Suppressor macrophage treated with lipopolysaccharide for 1 hour (primary cell): Measurements from ENCODE around the gene FAAP24.
"Not testable (repeated sequence)": the region's sequence is repeated elsewhere in the genome, so short reads cannot be mapped to it uniquely, and the experiment has no call there.

Source experiments
- DNase-seq, 3 donors: peaks; one replicate each; pipeline ENCODE4 v3.0.0-alpha.2; 2020 to 2022

The FAAP24 gene

DNA sequence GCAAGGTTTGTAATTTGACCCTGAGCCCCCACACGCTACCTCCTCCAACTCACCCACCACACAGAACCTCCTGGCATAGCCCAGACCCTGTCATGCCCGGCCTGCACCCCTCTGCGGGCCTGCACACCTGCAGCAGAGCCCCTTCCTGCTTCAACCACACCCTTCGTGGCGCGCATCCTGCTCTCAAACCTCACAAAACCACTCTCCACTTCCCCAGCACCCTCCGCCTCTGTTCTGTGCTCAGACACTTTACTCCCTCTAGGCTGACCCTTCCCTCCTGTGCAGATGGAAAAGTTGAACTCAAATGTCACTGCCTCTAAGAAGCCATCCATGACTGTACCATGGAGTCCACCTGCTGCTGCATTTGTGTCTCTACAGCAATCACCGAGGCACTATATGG lies 28.5 kb downstream of the FAAP24 start:
- DNase-seq = no peak

DNA sequence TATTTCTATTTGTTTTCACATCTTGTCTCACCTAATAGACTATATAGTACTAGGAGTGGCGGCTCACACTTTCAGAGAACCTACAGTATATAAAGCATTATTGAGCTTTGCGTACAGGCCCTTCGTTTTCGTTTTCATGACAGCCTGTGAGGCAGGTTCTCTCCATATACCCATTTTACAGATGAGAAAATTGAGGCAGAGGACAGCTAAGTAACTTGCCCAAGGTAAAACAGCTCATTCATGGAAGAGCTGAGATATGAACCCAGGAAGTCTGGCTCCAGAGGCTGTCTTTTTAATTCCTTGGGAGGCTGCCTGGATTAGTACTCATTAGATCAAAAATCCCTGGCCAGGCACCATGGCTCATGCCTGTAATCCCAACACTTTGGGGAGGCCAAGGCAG lies 28.9 kb downstream of the FAAP24 start:
- DNase-seq = no peak

DNA sequence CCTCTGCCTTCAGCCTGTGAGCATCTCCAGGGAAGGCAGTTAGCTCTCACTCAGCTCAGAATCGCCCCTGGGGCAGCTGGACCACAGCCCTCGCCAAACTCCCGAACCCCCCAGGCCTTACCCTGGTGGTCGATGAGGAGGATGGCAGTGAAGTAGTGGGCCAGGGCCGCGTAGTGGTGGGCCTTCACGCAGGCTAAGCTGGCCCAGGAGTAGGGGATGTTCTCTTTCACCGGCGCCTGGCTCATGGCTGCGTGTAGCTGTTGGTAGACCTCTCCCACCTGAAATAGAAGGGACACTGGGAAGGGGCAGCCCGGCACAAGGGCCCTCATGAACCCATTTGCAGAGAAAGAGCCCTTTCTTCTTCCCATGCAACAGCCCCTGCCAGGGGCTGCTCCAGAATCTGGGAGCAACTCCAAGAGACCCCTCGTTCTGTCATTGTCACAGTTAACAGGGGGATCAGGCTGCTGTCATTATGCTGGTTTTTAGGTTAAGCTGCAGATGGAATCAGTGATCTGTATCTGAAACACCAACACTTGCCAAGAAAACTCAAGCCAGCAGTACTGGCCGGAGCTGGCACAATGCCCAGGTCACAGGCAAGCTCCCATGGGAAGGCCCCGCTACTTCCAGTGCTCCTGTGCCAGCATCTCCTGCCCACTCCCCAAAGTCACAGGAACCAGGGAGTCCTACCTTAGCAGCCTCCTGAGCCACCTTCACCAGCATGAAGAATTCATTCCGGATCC lies 30.3 kb downstream of the FAAP24 start:
- DNase-seq = not testable (repeated sequence)

DNA sequence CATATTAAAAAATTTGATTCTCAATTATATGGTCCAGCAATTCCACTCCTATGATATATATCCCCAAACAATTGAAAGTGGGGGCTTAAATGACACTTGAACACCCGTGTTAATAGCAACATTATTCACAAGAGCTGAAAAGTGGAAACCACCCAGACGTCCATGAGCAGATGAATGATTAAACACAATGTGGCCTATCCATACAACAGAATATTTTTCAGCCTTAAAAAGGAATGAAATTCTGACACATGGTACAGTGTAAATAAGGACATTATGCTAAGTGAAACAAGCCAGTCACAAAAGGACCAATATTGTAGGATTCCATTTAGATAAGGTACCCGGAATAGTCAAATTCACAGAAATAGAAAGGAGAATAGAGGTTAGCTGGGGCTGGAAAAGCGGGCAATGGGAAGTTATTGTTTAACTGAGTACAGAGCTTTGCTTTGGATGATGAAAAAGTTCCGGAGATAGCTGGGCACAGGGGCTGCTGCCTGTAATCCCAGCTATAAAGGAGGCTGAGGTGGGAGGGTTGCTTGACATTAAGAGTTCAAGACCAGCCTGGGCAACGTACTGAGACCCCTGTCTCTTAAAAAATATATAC lies 31.5 kb downstream of the FAAP24 start:
- DNase-seq = not testable (repeated sequence)

DNA sequence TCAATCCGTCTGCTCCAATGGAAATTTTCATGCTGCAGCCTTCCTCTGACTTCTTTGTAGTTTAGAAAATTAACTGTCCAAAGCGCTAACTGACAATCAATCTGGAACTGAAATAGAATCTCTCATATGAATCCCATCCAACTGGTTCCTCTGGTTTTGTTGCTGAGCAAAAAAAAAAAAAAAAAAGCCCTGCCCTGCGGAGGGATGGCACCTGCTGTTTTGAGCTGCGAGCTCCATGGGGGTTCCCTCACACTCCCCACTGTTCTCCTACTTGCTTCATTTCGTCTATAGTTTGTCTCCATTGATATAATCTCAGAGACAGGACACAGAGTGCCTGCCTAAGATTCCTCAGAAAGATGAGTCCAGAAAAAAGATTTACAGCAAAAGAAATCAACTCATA lies 33.4 kb downstream of the FAAP24 start:
- DNase-seq = no peak

DNA sequence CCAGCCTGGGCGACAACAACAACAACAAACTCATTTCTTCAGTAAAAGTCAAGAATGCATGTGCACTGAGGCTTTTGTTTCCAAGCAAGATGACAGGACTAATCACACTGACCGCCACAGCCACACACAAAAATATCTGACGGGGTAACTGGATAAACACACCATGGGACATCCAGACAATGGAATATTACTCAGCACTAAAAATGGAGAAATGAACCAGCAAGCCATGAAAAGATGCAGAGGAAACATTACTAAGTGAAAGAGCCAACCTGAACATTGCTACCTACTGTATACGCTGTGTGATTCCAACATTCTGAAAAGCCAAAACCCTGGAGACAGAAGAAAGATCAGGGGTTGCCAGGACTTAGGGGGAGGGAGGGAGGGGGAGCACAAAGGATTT lies 36.7 kb downstream of the FAAP24 start:
- no peak for DNase-seq

DNA sequence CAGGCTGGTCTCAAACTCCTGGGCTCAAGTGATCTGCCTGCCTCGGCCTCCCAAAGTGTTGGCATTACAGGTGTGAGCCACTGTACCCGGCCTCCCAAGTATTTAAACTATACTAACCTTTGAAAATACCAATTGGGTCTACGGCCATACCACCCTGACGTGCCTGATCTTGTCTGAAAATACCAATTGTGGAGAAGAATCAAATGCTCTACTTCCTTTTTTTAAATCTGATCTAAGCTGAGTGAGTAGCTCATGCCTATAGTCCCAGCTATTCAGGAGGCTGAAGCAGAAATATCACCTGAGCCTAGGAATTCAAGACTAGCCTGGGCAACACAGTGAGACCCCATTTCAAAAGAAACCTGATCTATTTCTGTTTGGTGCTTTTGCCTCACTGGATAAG lies 38.8 kb downstream of the FAAP24 start:
- DNase-seq = not testable (repeated sequence)

DNA sequence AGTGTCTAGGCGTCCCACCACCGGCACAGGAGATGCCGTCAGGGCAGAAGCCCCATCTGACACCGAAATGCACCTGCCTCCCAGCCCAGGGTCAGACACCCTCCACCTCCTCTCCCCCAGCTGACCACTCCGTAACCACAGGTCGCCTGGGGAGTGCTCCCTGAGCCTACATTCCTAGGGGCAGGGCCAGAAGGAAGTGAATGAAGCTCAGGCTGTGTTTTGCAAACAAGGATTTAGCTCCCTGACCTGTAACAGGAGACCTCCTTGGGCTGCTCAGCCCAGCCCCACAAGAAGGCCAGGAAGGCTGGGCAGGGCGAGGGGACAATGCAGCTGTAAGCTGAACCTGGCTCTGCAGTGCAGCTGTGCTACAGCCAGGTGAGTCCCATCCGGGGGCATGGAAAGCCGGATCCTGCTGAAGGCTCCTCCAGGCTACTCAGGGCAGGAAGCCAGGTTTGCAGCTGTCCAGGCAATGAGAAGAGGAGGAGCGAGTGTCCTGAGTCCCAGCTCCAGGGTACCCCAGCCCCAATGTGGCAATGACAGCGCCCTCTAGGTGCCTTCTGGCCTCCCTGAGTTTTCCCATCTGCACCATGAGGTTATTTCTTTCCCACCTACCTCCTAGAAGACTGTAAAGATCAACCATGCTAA lies 50.6 kb downstream of the FAAP24 start:
- no peak for DNase-seq

DNA sequence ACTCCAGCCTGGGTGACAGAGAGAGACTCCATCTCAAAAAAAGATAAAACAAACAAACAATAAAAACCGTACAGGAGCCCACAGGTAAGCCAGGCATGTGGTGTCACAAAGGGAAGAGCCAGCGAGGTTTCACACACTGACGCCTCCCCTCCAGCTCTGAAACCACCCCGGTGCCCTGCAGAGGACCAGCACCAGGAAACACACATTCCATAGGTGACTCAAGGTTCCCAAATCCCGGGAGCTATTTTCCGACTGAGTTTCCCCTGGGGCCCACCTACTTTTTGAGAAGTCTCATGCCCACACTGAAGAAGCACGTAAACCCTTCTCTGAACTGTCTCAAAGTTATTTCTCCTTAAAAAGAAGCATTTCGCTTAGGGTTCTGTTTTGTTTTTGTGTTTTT lies 52.4 kb downstream of the FAAP24 start:
- DNase-seq = no peak

DNA sequence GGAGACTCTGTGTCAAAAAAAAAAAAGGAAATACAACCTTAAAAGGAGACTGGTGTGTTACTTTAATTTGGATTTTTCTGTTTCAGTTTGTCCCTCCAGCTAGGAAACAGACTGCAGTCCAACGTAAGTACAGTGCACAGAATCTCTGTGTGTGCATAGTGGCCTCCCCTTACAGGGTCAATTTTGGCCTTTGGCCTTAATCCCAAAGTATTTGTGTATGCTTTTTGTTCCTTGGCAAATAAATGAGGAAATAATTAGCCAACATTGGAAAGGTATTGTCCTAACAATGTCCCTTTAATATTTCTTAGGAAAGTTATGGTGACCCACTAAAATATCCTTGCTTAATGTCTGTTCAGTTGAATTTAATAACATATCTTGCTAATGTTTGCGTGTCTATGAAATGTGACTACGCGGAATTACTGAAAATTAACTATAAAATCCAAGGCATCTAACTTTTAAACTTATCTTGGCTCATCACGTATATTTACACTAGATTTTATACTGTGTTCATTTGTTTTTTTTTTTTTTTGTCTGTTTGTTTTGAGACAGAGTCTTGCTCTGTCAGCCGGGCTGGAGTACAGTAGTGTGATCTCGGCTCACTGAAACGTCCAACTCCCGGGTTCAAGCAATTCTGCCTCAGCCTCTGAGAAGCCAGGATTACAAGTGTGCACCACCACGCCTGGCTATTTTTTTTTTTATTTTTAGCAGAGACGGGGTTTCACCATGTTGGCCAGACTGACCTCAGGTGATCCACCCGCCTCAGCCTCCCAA lies 53.6 kb downstream of the FAAP24 start:
- DNase-seq = not testable (repeated sequence)

DNA sequence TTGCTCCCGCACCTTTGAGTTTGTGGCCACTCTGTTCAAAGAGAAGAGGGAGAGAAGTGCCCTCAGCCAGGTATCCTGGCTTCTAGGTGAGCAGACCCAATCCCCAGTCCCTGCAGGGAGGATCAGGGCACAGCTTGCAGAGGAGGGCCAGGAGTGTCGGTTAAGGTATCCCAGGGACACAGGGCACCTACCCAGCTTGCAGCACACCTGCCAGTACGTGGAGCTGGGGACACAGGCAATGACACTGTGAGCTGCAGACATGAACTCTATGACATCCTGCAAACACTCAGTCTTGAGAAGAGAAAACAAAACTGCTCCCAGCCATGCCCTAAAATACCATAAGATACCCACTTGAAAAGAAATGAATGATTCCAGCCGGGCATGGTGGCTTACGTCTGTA lies 54.6 kb downstream of the FAAP24 start:
- DNase-seq = not testable (repeated sequence)
